GM12872 (cell line): ENCODE data around the gene GRID2.

Experiments used
- CTCF ChIP-seq: IDR thresholded peaks from 3 replicates; pipeline ENCODE4 v1.5.1; 2011; ENCODE audit warnings: low read depth, mild to moderate bottlenecking, low read length, moderate library complexity; ENCODE audit not compliant: insufficient read depth

GRID2 gene

DNA sequence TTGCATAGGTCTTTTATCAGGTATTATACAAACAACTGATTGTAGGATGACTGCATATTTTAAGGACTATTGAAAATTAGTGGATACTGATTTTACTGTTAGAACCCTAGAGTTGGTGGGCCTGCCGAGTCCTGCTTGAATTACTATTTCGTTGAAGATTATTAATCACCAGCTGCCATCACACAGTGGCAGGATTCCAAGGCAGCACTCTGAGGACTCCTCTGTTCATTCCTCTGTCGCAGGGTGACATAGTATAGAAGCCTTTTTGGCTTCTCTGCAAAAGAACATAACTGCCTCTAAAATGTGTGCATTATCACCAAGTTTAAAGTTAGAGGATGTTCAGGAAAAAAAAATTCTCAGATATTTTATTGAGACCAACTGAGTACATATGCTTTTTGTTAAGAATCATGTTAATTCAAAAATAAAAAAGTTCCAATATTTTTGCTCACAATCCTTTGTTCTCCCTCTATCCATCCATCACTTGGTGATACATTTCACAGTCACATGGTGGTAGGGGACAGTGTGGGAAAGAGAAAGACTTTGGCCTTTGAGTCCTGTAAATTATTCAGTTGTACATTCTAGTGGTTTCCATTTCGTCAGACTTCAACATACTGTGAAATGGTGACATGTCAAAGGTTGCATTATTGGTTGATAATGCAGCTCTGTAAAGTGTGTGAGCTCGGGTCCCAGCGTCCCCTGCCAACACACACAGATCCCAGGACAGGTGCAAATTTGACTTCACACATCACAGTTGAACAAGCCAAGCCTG lies 332.5 kb downstream of the GRID2 start:
- TF ChIP-seq CTCF, result no peak

- TF ChIP-seq CTCF, result no peak
These were observed 337.6 kb downstream of the GRID2 start for GRCh38 chr4:92641409-92641808.

DNA sequence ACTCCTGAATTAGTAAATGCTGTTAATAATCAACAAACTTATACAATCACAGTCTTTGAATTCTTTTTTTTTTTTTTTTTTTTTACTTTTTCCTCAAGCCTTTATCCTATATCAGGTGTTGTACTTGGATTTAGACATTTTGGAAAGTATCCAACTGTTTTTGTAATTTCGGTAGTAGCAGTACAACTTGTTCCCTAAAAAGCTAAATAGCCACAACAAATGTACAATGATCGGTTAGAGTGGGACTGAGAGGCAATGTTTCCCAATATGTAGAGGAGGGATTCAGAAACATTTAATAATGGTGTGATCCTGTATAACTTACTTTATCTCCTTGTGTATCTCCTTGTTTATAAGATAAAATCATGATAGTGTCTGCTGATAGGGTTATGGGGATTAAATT lies 343.1 kb downstream of the GRID2 start:
- TF ChIP-seq CTCF, result no peak

DNA sequence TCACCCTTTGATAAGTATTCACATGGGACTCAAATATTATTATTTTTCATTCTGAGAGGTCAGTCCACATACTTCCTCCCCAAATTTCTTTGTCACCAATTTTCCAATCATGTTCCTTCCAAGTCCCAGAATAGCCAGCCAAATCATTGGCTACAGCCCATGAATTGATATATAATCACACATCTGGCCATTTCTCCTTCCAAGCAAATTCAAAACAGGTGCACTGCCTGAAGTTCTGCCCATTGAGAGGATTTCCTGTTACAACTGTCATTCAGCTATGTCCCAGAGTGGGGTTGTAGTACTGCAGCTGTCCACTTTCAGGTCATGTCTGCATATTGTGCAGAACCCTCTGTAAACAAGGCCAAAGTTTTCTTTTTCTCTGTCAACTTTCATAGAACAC lies 347.8 kb downstream of the GRID2 start:
- no peak for TF ChIP-seq CTCF

DNA sequence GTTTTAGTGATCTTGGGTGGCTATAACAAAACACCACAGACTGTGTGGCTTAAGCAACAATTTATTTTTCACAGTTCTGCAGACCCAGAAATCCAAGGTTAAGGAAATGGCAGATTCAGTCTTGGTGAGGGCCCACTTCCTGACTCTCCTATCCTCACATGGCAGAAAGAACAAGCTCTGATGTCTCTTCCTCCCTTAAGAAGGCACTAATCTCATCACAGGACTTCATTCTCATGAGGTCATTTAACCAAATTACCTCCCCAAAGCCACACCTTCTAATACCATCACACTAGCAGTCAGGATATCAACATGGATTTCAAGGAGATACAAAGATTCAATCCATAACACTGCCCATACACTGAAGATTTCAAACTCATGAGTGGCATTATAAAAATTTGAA lies 350.3 kb downstream of the GRID2 start:
- no peak for TF ChIP-seq CTCF

GRCh38 chr4:92657695-92658094 lies 353.9 kb downstream of the GRID2 start:
- no peak for TF ChIP-seq CTCF

DNA sequence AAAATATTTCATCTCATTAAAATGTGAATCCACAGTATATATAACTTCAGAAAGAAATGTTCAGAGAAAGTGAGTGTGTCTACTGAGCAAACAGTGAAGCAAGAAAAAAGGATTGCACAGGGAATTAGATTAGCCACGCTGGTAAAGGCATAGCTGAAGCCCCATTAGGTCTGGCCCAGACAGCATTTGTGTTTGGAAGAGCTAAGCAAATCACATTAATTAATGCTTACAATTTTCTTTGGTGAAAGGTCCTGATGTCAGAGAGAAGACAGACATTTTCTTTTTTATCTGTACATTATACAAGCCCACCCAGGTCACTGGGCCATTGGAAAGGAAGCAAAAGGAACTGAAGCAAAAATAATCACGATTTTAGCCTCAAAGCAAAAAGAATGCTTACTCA lies 354.6 kb downstream of the GRID2 start:
- no peak for TF ChIP-seq CTCF
